Right kidney (tissue), 1 donor: ENCODE measurements around the gene ZNF496.
A peak's percentile ranks its signal among the peaks of the same experiment; 100 is the strongest.
"Not testable (repeated sequence)": the region's sequence is repeated elsewhere in the genome, so short reads cannot be mapped to it uniquely, and the experiment has no call there.

Source experiments
- DNase-seq: peaks from one replicate; pipeline ENCODE4 v3.0.0-alpha.2; 2016

ZNF496 gene

GRCh38 chr1:247294282-247294681 is 37.4 kb downstream of the ZNF496 start:
- no peak for DNase-seq

DNA sequence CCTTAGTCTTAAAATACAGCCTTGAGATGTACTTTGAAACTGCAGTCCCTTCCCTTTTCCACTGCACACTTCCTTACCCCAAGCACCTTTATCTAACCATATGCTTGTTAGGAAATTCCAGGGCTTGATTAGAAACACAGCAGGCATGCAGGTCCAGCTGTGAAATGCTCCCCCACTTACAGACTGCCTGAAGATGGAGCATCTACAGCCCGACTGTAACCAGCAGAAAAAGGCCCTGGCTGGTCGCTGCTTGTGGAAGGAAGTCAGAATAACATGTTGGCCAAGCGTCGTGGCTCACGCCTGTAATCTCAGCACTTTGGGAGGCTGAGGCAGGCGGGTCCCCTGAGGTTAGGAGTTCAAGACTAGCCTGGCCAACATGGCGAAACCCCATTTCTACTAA is 38.6 kb downstream of the ZNF496 start:
- no peak for DNase-seq

GRCh38 chr1:247291833-247292561 is 39.7 kb downstream of the ZNF496 start:
- DNase-seq = no peak

DNA sequence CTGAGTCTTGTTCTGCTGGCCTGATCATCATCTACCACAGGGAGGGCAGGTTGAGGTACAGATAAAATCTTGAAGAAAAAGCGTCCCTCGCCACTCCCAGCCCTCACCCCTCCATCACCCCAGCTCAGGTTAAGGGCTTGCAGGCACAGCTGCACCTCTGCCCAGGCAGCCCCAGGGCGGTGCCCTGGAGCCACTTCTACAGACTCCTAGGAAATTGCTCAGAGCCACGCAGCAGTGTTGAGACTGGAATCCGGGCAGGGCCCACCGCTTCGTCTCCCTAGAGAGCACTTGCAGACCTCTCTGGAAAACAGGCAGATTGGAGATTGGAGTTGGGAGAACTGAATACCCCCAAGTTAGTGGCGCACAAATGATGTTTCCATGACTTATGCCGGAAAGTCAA is 40.5 kb downstream of the ZNF496 start:
- DNase-seq = no peak

- DNase-seq = no peak
These were observed 41.1 kb downstream of the ZNF496 start for GRCh38 chr1:247290576-247290975.

DNA sequence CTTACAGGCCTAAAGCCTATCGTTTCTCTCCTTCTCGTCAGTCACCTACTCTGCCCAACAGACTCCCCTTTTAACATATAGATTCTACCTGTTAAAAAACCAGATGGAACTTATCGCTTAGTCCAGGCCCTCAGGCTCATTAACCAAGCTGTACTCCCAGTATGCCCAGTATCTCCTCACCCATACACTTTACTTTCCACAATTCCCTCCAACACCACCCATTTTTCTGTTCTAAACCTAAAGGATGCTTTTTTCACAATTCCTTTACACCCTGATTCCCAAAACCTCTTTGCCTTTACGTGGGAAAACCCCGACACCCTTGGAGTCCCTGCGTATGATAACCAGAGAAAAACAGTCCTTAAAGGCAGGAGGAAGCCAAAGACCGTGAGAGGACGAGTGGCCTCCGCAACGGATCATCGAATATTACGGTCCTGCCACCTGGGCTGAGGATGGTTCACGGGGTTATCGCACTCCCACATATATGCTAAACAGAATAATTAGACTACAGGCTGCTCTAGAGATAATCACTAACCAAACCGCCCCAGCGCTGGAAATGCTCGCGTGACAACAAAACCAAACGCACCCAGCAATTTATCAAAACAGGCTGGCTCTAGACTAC is 42.3 kb downstream of the ZNF496 start:
- DNase-seq = not testable (repeated sequence)

GRCh38 chr1:247288341-247288740 is 43.3 kb downstream of the ZNF496 start:
- DNase-seq = no peak

DNA sequence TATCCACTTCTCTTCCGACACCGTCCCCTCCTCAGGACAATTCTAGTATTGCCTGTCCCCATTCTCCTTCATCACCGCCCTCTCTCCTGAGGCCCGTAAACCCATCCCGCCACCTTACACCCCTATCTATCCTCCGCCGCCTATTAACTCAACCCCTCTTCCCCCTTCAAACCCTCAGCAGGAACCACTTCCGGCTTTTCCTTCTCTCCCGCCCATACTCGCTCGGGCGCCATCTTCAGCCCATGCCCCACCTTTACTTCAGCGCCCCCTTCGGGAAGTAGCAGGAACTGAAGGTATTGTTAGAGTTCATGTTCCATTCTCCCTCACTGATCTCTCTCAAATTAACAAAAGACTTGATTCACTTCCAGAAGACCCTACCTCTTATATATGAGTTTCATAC is 44.2 kb downstream of the ZNF496 start:
- no peak for DNase-seq

DNA sequence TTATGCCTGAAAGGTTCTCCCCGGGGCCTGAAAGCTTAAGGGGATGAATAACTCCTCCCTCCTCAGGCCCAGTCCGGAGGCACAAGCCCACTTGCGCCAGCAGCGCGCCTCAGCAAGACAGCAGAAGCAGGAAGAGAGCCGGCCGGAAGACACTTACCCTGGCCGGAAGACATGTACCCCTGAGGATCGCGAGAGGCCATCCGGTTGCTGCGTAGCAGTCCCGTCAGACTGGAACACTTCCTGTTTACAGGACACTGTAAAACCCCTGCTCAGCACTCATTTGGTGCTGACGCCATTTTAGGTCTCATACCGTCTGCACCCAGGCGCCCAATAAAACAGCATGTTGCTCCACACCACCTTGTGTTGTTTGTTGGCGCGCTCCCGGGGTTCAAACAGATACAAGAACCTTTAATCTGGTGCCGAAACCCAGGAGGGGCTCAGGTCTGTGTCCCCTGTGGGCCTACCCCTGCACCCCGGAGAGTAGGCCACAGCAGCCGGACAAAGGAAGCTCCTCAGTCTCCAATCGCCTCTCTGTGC is 45.5 kb downstream of the ZNF496 start:
- no peak for DNase-seq

- DNase-seq = no peak
These were observed 50.6 kb downstream of the ZNF496 start for GRCh38 chr1:247281001-247281574.

DNA sequence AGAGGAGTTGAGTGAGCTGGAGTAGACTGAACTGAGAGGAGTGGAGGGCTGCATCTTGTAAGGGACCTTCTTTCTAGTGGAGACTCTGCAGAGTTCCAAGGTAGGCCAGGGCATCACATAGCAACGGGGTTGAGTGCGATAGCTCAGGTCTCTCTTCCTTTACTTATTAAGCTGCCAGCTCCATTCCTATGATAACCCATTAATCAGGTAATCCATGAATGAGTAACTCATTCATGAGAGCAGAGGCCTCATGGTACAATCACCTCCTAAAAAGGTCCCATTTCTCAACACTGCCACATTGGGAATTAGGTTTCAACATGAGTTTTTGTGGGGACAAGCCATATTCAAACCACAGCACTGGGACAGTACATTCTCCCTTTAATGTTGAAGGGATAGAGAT is 54.5 kb downstream of the ZNF496 start:
- DNase-seq = no peak

DNA sequence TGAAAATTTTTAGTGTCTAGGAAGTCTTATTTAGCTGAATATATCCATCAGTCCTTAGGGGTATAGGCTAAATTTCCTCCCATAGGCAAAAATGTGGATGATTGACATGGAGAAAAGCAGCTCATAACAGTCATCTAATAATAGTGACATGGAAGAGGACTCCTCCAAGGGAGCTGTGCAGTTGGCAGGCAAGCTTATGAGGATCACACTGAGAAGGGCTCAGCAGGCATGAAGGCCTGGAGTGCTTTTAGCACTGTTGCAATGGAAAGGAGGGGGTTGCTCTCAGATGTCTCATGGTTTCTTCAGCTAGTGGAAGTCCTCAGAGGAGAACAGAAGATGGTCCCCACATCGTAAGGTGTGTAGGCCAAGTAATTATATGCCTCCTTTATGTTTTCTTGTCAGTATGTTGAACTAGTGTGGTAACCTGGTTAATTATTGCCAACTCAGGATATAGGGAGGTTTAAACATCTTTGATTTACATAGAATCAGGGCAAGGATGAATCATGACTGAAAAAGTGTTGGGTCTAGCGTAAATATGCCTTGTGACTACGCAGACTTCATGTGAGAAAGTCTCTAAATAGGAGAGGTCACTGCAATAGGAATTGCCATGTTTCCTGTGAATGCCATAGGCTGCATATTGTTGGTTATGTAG is 56.9 kb downstream of the ZNF496 start:
- DNase-seq = no peak

DNA sequence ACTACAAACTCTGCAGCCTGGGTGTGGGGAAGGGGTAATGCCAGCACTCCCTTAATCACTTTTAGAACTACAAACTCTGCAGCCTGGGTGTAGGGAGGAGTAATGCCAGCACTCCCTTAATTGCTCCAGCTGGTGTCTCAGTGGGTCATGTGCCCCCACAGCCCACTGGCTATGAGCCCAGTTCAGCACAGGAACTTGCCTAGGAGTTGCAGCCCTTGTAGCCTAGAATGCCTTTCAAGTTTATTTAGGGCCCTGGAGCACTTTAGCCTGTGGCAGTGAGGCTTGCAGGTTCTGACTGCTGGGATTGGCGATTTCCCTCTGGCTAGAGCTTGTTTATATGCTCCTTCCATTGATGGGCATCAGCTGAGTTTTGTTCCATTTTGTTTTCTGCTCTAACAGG is 58.7 kb downstream of the ZNF496 start:
- peak; percentile 22 for DNase-seq

GRCh38 chr1:247270003-247270402 is 61.7 kb downstream of the ZNF496 start:
- no peak for DNase-seq

DNA sequence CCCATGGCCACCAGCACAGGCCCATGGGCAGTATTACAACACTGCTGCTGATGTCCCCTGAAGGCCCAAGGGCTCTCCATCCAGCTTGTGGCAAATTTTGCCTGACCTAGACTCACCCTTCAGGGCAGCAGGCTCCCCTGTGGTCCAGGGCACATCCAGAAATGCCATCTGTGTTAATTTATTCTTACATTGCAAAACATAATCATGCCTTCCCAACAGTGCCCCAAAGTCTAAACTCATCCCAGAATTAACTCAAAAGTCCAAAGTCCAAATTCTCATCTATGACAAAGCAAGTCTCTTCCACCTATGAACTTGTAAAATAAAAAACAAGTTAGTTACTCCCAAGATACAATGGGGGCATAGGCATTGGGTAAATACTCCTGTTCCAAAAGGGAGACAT is 62.5 kb downstream of the ZNF496 start:
- DNase-seq = no peak

- DNase-seq = no peak
These were observed 63.1 kb downstream of the ZNF496 start for GRCh38 chr1:247268390-247269045.

- DNase-seq = no peak
These were observed 65.6 kb downstream of the ZNF496 start for GRCh38 chr1:247266053-247266452.

DNA sequence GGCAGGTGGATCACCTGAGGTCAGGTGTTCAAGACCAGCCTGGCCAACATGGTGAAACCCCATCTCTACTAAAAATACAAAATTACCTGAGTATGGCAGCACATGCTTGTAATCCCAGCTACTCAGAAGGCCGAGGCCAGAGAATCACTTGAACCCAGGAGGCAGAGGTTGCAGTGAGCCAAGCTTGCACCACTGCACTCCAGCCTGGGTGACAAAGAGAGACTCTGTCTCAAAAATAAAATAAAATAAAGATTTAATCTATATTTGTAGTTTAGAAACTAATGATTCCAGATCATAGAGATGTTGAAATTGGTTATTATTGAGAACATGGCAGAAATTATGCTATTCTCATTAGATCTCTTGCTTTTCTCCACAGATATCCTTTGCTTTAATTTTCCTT is 75.9 kb downstream of the ZNF496 start, which contains the start of gene VN1R5:
Gene VN1R5 (plus strand): TSS at position 301 of the 400 bp plus-strand sequence.
- not testable (repeated sequence) for DNase-seq

GRCh38 chr1:247247568-247247967 is 84.1 kb downstream of the ZNF496 start:
- DNase-seq = no peak
